HG03196 (cell line): Measurements from ENCODE around the gene NPY1R.

Experiments
- ATAC-seq: cut with Tn5 transposase; IDR thresholded peaks from one replicate; pipeline ENCODE4 v1.9.1; 2021; ENCODE audit not compliant: unreplicated experiment

NPY1R gene

DNA sequence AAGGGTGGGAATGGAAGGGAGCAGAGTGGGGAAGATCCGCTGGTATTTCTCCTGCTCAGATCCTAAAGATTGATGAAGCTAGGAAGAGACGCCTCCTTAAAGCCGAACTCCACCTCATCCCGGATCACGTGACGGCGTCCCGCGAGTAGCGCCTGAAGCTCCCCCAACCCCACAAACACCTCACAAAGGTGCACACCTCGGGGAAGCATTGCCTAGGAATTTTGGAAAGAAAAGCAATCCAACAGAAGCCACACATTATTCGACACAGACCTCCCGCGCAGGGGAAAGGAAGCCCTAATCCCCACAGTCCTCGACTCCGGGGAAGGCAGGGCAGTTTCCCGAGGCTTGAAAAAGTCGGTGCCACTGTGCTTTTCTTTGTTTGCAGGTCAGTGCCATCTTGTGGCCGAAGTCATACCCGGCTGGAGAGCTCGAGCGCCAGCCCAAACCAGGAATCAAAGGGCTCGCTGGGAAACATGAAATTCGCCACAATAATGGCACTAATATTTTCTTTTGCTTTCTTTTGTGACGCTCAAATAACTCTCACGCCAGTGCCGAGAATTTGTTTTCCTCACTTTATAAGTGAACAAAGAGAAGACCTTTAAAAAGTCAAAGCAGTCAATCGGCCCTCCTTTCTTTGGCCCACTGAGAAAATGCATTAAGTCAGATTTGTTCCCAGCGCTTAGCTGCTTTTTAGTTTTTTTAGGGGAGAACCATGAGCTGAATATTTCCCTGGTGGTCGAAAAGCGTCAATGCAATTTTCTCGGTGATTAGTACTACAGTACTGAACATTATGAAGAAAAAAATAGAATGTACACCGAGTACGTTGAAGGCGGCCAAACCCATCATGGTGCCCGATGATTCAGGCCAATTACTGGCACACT, at the start of gene NPY1R:
Gene NPY1R, minus strand, starts transcription at position 71 of the 881 bp plus-strand sequence. CDS start 6,042 bp downstream, outside the sequence.
- peak; percentile 87 for ATAC-seq

DNA sequence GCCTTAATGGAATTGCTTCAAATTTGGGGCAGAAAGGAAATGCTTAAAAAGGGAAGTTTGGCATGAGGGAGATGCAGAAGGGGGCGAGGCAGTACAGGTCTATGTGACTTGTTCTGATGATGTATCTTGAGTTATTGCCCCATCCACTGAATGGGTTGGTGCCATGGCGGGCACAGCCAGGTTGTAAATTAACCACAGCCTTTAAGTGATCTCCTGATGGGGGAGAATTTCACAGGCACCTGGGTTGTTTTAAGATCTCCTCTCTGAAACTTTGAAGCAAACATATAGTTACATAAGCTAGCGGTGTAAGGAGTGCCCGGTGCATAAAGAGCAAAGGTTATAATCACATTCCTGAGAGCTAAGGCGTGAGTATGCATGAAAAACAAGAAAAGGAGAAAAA, 48.3 kb upstream of the NPY1R start:
- ATAC-seq = no peak

DNA sequence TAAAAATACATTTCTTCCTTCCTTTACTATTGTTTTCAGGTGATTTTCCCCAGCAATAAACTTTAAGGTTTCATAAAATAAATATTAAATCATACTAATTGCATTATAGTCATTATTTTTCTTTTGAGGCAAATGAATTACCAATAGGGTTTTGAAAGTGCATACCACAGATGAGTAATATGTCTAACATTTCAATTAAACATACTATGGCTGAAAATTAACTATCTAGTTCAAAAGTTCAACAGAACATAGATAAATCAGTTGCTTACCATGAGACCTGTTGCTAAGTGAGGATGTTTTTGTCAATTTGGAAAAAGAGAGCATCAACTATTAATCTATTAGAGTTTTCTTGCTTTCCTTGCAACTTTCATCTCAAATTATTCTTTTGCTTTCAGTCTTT, 46.3 kb upstream of the NPY1R start:
- no peak for ATAC-seq

DNA sequence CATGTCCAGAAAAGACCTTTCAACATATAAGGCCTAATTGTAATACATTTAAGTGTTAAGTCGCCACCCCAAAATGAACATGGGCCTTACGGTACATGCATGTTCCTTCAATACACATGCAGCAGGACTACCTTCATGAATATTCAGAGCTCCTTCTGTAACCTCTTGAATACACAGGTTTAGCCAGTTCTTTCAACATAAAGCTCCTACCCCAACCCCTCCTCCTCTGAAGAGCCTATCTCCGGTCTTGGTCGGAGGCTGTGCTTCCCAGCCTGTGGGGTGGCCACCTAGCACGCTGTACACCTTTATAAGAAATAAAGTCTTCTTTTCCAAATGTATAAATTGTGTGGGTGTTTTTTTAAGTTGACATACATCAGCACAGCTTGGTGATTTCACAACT, 39.6 kb upstream of the NPY1R start:
- ATAC-seq = no peak

DNA sequence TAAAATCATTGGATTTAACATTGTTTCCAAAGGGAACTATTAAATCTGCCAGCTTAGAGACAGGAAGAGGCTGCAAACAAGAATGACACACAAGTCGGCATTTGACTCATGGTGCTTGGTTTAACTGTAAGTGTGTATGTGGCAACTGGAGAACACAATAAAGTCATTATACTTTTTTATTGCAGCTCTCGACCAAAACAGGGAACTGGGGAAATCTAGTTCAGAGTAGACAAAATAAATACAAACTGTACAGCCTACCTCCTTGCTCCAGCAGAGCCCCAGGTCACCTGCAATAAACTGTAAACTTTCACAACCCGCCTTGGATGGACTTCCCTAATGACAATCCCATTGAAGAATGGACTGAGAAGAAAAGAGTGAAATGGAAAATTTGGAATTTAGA, 35.3 kb upstream of the NPY1R start:
- ATAC-seq = no peak

DNA sequence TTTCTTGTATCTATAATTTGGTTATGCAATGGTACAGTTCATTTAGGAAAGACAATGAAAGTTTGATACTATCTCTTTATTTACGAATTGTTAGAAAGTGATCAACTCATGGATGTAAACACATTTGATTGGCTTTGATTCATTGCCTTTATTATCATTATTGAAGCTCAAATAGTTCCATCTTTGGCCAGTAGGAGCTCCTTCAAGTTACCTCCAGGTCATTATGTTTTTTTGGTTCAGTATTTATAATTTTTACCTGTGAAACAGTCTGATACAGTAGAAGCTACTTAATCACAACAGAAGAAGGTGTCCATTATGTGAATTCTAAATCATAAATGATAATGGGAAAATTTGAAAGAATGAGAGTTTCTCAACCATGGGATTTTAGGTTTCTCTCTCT, 23.7 kb upstream of the NPY1R start:
- no peak for ATAC-seq

DNA sequence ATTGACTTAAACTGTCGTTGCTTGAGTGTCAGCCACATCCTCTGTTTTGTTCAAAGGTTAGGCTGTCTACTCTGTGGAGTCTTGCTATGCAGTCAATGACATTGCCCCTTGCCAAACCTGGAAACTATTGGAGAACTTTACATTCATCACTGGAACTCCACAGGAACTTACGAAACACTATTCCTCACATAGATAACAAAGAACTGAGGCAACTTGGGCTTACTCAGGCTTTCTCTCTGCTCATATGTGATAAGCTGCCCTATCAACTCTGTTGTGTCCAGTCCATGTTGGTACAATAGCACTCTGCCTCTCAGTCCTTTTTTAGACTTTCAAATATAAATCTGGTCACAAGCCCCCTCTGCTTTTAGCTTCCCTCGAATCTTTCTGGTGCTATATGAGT, 20.7 kb upstream of the NPY1R start:
- no peak for ATAC-seq

DNA sequence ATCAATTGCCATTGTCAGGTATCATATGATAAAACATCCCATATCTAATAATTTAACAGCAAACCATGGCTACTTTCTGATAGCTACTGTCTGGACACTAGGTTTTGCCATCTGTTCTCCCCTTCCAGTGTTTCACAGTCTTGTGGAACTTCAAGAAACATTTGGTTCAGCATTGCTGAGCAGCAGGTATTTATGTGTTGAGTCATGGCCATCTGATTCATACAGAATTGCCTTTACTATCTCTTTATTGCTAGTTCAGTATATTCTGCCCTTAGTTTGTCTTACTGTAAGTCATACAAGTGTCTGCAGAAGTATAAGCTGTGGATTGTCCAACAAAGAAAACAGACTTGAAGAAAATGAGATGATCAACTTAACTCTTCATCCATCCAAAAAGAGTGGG, 18.3 kb upstream of the NPY1R start:
- ATAC-seq = no peak

DNA sequence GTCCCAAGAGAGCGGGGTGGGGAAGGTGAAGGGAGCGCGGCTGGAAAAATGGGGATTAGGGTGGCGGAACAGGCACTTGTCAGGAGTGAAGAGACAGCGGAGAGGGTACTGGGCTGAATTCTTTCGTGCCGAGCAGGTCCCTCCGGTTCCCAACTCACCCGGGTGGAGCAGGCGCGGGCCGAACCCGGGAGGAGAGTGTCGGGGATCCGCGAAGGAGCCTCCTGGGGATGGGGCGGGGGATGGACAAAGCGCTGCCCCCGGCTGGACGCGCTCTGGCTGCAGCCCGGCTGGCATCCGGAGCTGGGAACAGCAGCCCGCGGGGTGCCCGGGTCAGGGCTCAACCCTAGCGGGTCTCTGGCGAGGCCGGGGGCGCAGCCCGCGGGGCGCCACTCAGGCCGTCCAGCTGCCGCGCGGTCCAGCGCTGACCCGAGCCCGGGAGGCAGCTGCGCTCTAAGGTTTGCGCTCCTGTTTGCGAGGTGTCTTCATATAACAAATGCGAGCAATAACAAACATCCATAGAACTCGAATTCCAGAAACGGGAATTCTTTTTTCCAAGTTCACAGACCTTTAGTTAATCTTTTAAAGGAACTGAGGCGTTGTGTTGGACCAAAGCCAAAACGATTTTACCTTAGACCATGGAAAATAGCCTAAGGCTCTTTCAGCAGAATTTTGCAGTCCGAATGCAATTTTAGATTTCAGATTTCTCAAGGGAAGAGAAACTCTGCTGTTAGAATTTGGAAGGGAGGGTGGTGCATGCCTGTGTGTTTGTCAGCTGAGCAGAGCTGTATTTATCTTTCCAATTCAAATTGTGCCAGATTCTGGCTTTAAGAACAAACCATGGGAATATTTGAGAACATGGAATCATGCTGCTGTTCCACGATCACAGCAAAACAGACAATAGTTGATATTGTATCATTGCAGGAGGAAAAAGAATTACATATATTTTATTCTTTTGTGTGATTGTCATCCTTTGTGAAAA, 12.0 kb upstream of the NPY1R start:
- ATAC-seq = no peak

DNA sequence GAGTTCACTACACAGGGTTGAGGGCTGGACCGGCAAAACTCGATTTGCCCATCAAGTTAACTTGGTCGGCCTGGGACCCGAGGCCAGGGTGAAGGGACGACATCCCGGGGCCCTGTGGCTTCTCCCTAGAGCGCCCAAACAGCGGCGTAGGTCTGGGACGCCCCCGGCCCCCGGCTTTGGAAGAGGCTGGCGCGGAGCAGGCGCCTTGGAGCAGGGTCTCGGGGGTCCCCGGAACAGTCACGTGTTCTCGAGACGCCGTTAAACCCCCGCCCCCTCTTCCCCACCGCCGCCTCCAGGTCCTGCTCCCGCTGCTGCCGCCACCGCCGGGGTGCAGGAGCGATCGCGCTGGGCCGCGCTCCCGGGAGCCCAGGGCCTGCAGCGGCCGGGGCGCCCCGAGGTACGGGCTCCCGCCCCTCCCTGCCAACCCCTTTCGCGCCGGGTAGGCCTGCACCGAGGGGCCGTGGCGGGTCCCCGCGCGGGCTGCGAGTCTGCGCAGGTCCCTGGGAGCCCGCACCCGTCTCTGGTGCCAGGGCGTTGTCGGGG, 11.3 kb upstream of the NPY1R start, which contains the start of gene NPY5R:
Gene NPY5R, plus strand, starts transcription at position 289 of the 543 bp plus-strand sequence. CDS start 6,382 bp downstream, outside the sequence.
- ATAC-seq = no peak

DNA sequence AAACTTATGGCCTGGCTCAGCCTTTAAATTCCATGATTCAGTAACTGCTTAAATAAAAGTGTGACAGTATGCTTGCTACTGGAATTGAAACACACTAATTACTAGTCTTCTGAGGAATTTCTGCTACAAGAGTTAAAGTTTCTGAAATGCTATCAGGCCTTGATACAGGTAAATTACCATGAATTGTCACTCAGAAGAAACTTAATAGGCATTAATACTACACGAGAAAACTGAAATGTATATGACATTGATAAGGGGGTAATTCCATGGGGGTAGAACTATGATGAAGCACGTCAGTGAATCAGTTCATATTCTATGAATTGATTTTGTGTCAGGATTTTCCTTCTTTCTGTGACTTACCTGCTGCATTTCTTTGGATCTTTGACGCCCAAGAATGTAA, 3.0 kb upstream of the NPY1R start:
- ATAC-seq = no peak

DNA sequence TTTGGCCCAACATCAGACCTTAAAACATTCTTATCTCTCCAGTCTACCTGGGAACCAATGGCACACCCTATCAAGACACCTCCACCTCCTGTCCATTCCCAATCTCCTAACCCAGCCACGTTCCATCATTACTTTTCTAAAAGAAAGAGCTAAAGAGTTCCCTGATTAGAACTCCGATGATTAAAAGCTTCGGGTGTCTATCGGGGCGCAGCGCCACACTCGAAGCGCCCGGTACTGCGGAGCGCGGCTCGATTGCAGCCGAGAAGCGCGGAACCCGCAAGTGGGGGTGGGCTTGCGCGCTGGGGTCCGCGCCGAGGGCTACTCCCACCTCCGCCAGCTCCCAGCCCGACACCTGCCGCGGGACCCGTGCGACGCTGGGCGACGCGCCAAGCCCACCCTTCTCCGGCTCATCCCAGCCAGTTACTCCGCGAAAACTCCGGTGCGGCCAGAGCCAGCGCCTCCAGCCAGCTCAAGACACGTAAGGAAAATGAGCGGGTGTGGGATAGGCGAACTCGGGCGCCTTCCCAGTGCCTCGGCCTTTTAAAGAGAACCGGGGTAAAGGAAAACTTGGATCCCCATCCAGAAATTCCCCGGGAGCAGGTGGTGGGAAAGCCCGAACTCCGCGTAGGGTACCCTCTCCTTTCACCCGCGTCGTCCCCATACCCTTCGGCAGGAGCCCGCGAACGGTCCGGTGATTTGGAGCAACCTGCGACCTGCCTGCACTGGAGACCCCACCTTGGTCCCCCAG, 593 bp downstream of the NPY1R start:
- no peak for ATAC-seq

DNA sequence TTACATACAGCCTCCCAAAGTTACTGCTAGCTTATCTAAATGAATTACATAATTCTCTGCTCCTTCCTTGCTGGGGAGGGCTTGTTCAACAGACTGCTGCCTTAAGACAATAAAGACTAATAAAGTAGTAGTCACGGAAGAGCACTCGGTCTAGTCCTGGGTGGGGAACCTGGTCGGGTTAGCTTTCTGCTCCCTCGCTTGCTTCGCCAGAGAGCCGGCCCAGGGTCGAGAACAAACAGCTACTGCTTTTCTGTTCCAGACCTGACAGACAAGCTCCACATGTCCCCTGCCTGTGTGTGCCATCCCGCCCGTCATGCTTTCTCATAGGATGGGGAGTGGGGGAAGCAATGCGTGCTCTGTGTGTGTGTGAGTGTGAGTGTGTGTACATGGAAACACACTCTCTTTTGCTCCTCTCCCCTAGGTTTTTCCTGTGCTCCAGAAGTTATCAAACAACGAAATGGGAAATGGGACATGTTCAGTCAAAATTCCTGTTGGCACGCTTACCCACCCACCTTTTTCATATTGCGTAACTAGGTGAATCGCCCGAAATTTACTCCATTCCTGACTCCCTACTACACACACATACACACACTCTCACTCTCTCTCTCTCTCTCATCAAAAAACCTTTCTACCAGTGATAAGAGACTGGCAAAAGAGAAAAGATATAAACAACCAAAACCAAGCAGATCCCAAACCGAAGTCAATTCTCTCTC, 1.3 kb downstream of the NPY1R start:
- no peak for ATAC-seq

DNA sequence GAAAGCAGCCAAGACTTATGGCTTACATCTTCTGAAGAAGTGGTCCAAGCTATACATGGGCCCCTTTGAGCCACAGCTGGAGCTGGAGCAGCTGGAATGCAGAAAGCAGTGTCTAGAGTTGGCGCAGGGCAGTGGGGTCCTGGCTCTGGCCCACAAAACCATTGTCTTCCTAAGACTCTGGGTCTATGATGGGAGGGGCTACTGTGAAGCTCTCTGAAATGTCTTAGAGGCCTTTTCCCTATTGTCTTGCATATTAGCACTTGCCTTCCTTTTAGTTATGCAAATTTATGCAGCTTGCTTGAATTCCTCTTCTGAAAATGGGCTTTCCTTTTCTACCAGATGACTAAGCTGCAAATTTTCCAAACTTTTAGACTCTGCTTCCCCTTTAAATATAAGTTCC, 15.3 kb downstream of the NPY1R start:
- no peak for ATAC-seq

DNA sequence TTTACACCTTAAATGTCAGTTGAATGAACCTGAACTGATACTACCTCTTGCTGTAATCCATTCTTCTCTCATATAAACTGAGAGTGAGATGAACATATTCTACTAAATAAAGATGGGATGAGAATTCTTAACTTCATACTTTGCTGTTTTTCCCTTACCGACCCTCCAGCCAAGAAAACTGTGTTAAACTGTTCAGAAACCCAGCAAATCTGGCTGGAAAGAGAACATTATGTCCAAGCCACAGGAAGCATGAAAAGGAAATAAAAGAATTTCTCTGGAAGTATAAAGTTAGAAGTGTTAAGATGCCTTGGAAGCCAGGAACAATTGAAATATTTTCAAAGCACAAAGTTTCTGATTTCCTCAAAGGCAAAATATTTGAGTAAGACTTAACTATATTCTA, 22.9 kb downstream of the NPY1R start:
- no peak for ATAC-seq

DNA sequence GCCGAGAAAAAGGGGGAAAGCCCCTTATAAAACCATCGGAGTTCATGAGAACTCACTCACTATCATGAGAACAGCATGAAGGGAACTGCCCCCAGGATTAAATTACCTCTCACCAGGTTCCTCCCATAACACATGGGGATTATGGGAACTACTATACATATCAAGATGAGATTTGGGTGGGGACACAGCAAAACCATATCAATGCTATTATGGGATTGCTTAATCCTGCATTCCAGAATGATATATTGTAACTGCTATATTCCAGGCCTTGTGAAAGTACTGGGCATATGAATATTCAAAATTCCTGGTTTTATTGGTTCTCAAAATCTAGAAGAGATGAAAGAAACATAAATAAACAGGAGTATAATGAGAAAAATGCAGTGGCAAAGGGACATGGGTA, 29.3 kb downstream of the NPY1R start:
- no peak for ATAC-seq

DNA sequence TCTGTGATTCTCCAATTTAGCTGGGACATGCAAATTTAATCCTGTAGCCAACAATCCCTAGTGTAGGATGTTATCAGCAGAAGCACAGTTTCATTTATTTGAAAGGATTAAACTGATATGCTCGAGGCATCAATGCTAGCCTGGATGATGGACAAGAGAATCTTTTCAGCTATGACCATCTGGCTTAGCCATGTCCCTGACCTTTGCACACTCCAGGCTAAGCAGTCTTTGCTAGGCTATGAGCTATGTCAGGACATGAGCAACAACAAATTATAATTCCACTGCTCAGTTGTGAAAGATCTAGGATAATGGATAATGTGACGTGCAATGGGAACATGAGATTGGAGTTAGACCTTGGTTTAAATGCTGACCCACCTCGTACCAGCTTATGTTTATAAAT, 32.0 kb downstream of the NPY1R start:
- no peak for ATAC-seq

DNA sequence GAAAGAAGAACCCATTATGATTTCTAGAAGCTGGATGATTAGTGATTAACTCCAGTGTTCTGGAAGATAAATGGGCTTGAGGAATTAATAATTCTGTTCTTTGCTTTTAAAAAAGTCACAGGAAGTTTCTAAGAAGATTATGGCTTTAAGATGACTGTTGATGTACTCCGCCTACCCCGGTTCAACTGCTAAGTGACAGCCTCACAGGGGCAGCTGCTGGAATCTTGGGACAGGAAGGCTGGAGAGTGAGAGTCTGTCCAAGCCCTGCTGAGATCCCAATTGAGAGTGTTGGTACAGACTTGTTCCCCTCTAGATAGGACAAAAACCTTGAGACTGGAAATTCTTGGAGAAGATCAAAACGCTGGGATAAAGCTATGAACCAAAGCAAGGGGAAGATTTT, 37.3 kb downstream of the NPY1R start:
- no peak for ATAC-seq

DNA sequence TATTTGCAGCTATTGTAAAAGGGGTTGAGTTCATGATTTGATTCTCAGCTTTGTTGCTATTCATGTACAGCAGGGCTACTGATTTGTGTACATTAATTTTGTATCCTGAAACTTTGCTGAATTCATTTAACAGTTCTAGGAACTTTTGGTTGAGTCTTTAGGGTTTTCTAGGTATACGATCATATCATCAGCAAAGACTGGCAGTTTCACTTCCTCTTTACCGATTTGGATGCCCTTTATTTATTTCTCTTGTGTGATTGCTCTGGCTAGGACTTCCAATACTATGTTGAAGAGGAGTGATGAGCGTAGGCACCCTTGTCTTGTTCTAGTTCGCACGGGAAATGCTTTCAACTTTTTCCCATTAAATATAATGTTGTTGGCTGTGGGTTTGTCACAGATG, 48.1 kb downstream of the NPY1R start:
- no peak for ATAC-seq
